B cell (primary cell): ENCODE results near the gene SCAMP3.

Experiments
- CTCF ChIP-seq: fragments of 200-600 bp; IDR thresholded peaks from one replicate; pipeline ENCODE4 v1.8.0; 2022; ENCODE audit warnings: antibody characterized with exemption, mild to moderate bottlenecking
- EZH2 ChIP-seq: IDR thresholded peaks from 2 replicates; pipeline ENCODE4 v1.6.1; 2012; ENCODE audit warnings: borderline replicate concordance, low read depth, mild to moderate bottlenecking, moderate library complexity, low read length; ENCODE audit not compliant: insufficient read depth, poor library complexity, severe bottlenecking

GRCh38 chr1:155295183-155295941 is 33.2 kb upstream of the SCAMP3 start:
- no peak for TF ChIP-seq CTCF
- TF ChIP-seq EZH2 = no peak
